Lung microvascular endothelial cell (primary cell): ENCODE results near the gene SP6. TPM values are rescaled to one million over a fixed set of nuclear protein-coding genes. Genes with fewer than 3 reads are reported as not detected.

Source experiments
- total RNA-seq: library from RNA; depleted of rRNA; stranded (reverse); fragments of >200 nt; gene quantifications from 2 replicates; pipeline ENCODE4 v1.2.1, GENCODE V29; 2014

Gene SP6
- total RNA-seq, 1 donor from 2014 or later, result 3.0 TPM

Other genes starting within 250 kb of the SP6 start
- 167 and 179 TPM in 2 replicates for gene KPNB1, start 201.2 kb downstream of the SP6 start, total RNA-seq
- gene TBKBP1, start 157.0 kb downstream of the SP6 start, total RNA-seq, result 5.6 and 5.7 TPM in 2 replicates
- not detected in 2 replicates for gene TBX21, start 117.9 kb downstream of the SP6 start, total RNA-seq
- 4.8 and 7.5 TPM in 2 replicates for gene OSBPL7, start 29.4 kb downstream of the SP6 start, total RNA-seq
- gene MRPL10, start 19.6 kb downstream of the SP6 start, total RNA-seq, result 16.3 and 18.3 TPM in 2 replicates
- not detected in 2 replicates for gene LRRC46, start 19.5 kb downstream of the SP6 start, total RNA-seq
- 23.2 and 27.7 TPM in 2 replicates for gene SCRN2, start 9.9 kb downstream of the SP6 start, total RNA-seq
- gene SP2, start 45.1 kb upstream of the SP6 start, total RNA-seq, result 0.87 and 1.8 TPM in 2 replicates
- gene PNPO, start 90.4 kb upstream of the SP6 start, total RNA-seq, result 15.7 and 24.4 TPM in 2 replicates
- not detected in 2 replicates for gene PRR15L, start 106.7 kb upstream of the SP6 start, total RNA-seq
- 50.3 and 51.8 TPM in 2 replicates for gene CDK5RAP3, start 120.0 kb upstream of the SP6 start, total RNA-seq
- 4.6 and 7.0 TPM in 2 replicates for gene COPZ2, start 186.6 kb upstream of the SP6 start, total RNA-seq
- 72.6 and 93.5 TPM in 2 replicates for gene NFE2L1, start 197.2 kb upstream of the SP6 start, total RNA-seq